ENCODE data around the gene PDIA4. TPM values are rescaled to one million over a fixed set of nuclear protein-coding genes. Genes with fewer than 3 reads are reported as not detected.
A peak's percentile ranks its signal among the peaks of the same experiment; 100 is the strongest.
"Not testable (repeated sequence)": the region's sequence is repeated elsewhere in the genome, so short reads cannot be mapped to it uniquely, and the experiment has no call there.

The PDIA4 gene, protein sequence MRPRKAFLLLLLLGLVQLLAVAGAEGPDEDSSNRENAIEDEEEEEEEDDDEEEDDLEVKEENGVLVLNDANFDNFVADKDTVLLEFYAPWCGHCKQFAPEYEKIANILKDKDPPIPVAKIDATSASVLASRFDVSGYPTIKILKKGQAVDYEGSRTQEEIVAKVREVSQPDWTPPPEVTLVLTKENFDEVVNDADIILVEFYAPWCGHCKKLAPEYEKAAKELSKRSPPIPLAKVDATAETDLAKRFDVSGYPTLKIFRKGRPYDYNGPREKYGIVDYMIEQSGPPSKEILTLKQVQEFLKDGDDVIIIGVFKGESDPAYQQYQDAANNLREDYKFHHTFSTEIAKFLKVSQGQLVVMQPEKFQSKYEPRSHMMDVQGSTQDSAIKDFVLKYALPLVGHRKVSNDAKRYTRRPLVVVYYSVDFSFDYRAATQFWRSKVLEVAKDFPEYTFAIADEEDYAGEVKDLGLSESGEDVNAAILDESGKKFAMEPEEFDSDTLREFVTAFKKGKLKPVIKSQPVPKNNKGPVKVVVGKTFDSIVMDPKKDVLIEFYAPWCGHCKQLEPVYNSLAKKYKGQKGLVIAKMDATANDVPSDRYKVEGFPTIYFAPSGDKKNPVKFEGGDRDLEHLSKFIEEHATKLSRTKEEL
- polyA plus RNA-seq (2012; ENCODE audit: missing spikeins) = 73.4 TPM

DNA sequence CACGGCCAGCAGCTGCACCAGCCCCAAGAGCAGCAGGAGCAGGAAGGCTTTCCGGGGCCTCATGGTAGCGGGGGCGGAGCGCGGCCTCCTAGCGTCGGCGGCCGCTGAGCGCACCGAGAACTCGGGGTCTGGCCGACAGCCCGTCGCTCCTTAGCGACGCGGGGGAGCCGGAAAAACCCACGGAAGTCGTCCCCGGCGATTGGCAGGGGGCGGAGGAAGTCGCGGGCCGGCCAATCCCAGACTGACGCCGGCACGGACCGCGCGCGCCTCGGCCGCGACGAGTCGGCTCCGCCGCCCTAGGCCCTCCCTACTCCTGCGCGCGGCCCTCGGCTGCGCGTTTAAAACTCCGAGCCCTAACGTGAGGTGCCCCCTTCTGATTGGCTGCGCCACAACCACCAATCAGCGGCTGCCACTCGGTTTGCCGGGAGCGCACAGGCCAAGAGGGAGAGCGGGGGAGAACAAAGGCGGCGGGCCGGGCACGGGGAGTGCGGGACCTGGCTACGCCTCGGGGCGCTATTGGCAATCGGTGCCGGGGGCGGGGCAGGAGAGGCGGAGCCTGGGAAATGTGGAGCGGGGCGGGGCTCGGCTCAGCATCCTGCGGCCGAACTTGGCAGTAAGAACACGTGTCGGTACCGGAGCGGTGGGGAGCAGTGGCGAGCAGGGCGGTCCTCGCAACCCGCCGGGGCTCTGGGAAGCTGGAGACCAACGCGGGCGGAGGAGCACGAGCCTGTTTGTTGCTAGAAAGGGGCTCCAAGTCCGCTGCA, at the start of gene PDIA4:
Gene PDIA4 (minus strand): TSS at position 160 of the 764 bp plus-strand sequence. CDS start 97 bp downstream, at position 63.
- DNase-seq (ENCODE audit: insufficient read length) = peak; percentile 96
- TF ChIP-seq POLR2A (IDR thresholded peaks at IDR 0.05; ENCODE audit: low read depth, low read length) (peak; percentile 94), POLR2AphosphoS5 (IDR thresholded peaks at IDR 0.05; ENCODE audit: low read depth, low read length) (peak; percentile 85), TAF1 (IDR thresholded peaks at IDR 0.05; ENCODE audit: borderline replicate concordance, low read depth, low read length) (peak; percentile 82)
- peak; percentile 99 for FAIRE-seq

DNA sequence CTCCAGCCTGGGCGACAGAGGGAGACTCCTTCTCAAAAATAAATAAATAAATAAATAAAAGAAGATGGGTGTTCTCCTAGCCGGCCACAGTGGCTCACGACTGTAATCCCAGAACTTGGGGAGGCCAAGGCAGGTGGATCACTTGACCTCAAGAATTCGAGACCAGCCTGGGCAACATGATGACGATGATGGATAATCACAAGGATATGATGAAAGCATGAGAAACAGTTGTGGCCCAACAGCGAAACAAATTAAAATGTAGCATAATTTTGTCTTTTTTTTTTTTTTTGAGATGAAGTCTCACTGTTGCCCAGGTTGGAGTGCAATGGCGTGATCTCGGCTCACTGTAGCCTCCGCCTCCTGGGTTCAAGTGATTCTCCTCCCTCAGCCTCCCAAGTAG, 49.3 kb upstream of the PDIA4 start:
- DNase-seq (ENCODE audit: insufficient read length) = no peak
- TF ChIP-seq POLR2AphosphoS5 (IDR thresholded peaks at IDR 0.05; ENCODE audit: low read depth, low read length) (no peak), TAF1 (IDR thresholded peaks at IDR 0.05; ENCODE audit: borderline replicate concordance, low read depth, low read length) (no peak), POLR2A (IDR thresholded peaks at IDR 0.05; ENCODE audit: low read depth, low read length) (no peak)
- FAIRE-seq = no peak

DNA sequence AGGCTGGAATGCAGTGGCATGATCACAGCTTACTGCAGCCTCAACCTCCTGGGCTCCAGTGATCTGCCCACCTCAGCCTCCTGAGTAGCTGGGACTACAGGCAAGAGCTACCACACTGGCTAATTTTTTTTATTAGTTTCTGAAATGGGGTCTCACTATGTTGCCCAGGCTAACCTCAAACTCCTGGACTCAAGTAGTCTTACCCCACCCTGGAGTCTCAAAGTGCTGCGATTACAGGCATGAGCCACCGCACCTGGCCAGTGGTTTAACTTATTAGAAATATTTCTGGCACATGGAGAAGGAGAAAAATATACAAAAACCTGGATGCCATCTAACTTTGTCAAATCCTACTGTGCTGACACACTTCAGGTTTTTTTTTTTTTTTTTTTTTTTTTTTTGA, 47.0 kb upstream of the PDIA4 start:
- DNase-seq (ENCODE audit: insufficient read length) (no peak), FAIRE-seq (no peak)
- TF ChIP-seq POLR2A (IDR thresholded peaks at IDR 0.05; ENCODE audit: low read depth, low read length) (no peak), POLR2AphosphoS5 (IDR thresholded peaks at IDR 0.05; ENCODE audit: low read depth, low read length) (no peak), TAF1 (IDR thresholded peaks at IDR 0.05; ENCODE audit: borderline replicate concordance, low read depth, low read length) (no peak)

DNA sequence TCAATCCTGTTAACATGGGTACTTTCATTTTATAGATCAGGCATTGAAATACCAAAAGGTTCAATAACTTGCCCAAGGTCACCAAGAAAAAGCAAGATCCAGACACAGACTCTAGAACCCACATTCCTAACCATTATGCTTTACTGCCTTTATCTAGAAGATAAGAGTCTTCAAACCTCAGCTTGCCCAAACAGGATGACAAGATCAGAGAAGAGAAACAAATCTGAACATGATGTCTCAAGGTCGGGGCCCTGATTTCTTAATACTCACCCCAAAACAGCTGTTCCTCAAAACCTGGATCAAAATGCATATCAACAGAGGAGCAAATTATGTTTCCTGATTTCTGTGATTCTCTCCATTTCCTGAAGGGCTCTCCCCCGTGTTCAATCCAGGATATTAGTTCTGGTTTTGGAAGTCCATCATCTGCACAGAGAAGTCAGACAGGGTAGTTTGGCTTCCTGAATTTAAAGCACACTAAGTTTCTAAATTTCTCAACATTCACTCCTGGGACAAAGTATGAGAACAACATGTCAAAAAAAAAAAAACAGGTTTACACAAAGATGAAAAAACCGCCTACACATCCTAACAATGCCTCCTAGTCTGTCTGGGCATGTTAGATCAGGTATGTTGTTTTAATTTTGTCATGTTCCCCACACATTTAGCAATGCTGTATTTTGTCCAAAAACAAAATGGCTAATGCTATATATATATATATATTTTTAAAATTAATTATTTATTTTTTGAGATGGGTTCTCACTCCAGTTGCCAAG, 46.0 kb upstream of the PDIA4 start:
- DNase-seq (ENCODE audit: insufficient read length) = no peak
- no peak for FAIRE-seq
- TF ChIP-seq POLR2AphosphoS5 (IDR thresholded peaks at IDR 0.05; ENCODE audit: low read depth, low read length) (no peak), TAF1 (IDR thresholded peaks at IDR 0.05; ENCODE audit: borderline replicate concordance, low read depth, low read length) (no peak), POLR2A (IDR thresholded peaks at IDR 0.05; ENCODE audit: low read depth, low read length) (no peak)

DNA sequence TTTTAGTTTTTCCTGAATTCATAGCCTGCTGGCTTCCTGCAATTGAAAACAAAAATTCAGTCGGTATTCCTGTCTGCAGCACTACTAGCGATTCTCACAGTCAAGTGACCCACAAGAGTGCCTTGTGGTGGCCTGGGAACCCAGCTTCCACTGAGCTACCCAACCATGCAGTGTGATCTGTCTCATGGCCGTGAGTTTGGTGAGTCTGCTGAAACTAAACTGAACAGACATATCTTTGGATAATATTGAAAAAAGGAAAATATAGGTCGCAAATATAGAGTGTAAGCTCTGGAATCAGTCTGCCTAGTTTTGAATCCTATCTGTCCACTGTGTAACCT, 44.1 kb upstream of the PDIA4 start:
- no peak for FAIRE-seq
- no peak for DNase-seq (ENCODE audit: insufficient read length)
- no peak for TF ChIP-seq POLR2A (IDR thresholded peaks at IDR 0.05; ENCODE audit: low read depth, low read length)

DNA sequence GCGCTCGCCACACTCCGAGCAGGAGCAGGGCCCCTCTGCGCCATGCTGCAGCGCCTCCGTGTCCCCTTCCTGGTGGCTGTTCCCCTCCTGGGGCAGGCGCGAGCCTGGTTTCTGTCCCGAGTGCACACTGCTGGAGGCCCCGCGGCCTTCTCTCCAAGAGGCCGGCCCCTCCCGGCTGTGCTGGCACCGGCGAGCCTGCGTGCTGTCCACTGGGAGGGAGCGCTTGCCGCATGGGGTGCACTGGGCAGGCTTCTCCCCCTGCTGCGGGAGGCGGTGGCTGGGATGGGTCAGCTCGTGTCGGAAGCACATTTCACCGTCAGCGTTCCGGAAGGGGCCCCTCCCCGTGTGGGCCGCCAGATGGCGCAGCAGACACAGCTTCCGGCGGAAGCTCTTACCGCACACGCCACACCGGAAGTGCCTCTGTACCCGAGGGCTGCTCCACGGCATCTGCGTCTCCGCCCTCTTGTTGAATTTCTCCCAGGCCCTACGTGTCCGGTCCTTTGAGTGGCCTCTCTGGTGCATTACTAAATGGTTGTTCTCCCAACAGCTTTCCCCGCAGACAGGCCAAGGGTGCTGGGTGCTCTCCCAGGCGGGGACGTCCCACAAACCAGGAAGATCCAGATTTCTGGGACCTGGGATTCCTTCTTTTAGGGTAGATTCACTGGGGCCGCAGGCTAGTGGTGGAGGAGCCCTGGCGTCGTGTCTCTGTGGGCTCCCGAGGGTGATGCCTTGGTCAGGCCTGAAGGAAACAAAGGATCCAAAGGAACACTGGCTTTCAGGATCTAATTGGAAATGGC, 43.5 kb upstream of the PDIA4 start:
- TF ChIP-seq TAF1 (IDR thresholded peaks at IDR 0.05; ENCODE audit: borderline replicate concordance, low read depth, low read length) (no peak), POLR2A (IDR thresholded peaks at IDR 0.05; ENCODE audit: low read depth, low read length) (no peak), POLR2AphosphoS5 (IDR thresholded peaks at IDR 0.05; ENCODE audit: low read depth, low read length) (no peak)
- no peak for DNase-seq (ENCODE audit: insufficient read length)
- no peak for FAIRE-seq

DNA sequence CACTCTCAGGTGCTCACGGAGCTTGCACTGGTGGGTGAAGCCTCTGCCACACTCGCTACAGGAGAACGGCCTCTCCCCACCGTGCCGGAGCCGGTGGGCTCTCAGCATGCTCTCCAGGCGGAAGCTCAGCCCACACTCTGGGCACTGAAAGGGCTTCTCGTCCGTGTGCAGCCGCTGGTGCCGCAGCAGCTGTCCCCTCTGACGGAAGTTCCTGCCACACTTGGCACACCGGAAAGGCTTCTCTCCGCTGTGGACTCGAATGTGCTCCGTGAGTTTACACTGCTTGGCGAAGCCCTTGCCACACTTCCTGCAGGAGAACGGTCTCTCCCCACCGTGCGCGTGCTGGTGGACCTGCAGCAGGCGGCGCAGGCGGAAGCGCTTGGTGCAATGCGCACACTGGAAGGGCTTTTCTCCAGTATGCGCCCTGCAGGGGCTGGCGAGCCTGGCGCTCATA, 42.9 kb upstream of the PDIA4 start:
- FAIRE-seq = no peak
- TF ChIP-seq POLR2AphosphoS5 (IDR thresholded peaks at IDR 0.05; ENCODE audit: low read depth, low read length) = no peak
- no peak for DNase-seq (ENCODE audit: insufficient read length)

DNA sequence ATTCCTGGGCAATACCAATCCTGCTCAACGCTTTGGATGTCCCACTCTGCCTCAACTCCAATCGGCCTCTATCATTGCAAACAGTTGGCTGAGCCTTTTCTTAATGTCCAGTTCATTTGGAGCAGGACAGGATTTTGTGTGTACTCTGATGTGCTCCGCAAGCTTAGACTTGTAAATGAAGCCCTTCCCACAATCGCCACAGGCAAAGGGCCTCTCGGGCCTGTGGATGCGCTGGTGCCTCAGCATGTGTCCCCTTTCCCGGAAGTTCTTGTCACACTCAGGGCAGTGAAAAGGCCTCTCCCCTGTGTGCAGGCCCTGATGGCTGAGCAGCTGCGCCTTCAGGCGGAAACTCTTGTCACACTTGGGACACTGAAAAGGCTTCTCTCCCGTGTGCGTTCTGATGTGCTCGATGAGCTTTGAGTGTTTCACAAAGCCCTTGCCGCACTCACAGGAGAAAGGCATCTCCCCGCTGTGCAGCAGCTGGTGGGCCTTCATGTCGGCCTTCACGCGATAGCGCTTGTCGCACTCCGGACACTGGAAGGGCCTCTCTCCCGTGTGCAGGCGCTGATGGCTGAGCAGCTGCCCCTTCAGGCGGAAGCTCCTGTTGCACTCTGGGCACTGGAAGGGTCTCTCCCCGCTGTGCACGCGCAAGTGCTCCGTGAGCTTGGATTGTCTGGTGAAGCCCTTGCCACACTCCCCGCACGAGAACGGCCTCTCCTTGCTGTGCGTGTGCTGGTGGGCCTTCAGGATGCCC, 42.2 kb upstream of the PDIA4 start:
- no peak for TF ChIP-seq TAF1 (IDR thresholded peaks at IDR 0.05; ENCODE audit: borderline replicate concordance, low read depth, low read length)
- no peak for TF ChIP-seq POLR2AphosphoS5 (IDR thresholded peaks at IDR 0.05; ENCODE audit: low read depth, low read length)
- no peak for TF ChIP-seq POLR2A (IDR thresholded peaks at IDR 0.05; ENCODE audit: low read depth, low read length)
- FAIRE-seq = no peak

DNA sequence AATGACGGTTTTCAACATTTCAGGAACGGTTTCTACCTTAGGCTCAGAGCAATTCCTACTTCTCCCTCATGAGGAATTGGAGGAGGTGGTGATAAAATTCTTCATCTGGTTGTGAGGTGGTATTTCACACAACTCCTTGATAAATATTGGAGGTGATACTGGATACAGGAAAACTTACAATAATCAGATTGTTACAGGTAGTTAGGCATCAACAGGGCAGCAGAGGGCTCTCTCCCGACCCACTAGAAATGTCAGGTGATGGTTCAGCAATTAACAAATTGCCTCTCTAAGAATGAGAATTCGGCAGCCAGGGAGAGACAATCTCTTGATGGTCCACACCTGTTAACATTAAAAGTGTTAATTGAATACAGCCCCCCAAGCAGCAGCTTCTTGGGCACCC, 39.6 kb upstream of the PDIA4 start:
- no peak for FAIRE-seq
- TF ChIP-seq POLR2A (IDR thresholded peaks at IDR 0.05; ENCODE audit: low read depth, low read length) (no peak), POLR2AphosphoS5 (IDR thresholded peaks at IDR 0.05; ENCODE audit: low read depth, low read length) (no peak), TAF1 (IDR thresholded peaks at IDR 0.05; ENCODE audit: borderline replicate concordance, low read depth, low read length) (no peak)

More for the DNA sequence above, 42.2 kb upstream of the PDIA4 start:
- no peak for DNase-seq (ENCODE audit: insufficient read length)

DNA sequence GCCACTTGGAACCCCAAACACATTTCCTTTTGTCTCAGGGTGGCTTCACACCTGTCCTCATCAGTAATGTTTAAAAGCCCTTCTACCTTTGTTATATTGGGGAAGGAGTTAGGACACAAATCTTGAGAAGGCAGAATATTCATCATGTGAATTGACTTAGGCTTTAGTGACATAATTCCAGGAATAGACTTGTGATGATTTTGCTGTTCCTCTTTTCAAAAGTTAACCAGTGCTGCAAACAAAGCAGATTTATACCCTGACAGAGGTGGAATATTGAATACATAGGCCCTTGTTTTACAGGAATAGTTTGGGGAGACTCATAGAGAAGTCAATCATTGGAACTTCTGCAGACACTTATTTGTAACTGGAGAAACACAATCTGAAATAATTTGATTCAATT, 35.2 kb upstream of the PDIA4 start:
- no peak for TF ChIP-seq POLR2A (IDR thresholded peaks at IDR 0.05; ENCODE audit: low read depth, low read length)
- no peak for TF ChIP-seq TAF1 (IDR thresholded peaks at IDR 0.05; ENCODE audit: borderline replicate concordance, low read depth, low read length)
- TF ChIP-seq POLR2AphosphoS5 (IDR thresholded peaks at IDR 0.05; ENCODE audit: low read depth, low read length) = no peak
- DNase-seq (ENCODE audit: insufficient read length) = no peak
- FAIRE-seq = no peak

More for the DNA sequence above, 39.6 kb upstream of the PDIA4 start:
- no peak for DNase-seq (ENCODE audit: insufficient read length)

DNA sequence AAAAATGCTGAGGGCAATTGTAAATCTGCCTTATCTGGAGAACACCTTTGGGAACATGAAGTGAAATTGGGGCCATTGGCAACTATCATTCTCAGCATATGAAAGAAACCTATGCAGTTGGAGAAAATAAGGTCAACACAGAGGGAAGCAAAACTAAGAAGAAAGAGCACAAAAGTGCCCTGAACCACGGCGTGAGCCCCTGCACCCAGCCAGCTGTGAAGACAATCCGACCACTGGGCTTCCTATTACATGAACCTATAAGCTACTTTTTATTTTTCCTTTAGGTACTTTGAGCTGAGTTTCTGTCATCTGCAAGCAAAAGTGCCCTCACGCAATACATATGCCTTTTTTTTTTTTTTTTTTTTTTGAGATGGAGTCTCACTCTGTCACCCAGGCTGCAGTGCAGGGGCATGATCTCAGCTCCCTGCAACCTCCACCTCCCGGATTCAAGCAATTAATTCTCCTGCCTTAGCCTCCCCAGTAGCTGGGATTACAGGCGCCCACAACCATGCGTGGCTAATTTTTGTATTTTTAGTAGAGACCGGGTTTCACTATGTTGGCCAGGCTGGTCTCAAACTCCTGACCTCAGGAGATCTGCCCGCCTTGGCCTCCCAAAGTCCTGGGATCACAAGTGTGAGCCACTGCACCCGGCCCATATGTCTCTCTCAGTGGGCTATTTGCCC, 34.1 kb upstream of the PDIA4 start:
- FAIRE-seq; DNase-seq (ENCODE audit: insufficient read length): not testable (repeated sequence)

Measured in GM12892 (cell line).